ENCODE data around the gene WDFY1.

Gene WDFY1

DNA sequence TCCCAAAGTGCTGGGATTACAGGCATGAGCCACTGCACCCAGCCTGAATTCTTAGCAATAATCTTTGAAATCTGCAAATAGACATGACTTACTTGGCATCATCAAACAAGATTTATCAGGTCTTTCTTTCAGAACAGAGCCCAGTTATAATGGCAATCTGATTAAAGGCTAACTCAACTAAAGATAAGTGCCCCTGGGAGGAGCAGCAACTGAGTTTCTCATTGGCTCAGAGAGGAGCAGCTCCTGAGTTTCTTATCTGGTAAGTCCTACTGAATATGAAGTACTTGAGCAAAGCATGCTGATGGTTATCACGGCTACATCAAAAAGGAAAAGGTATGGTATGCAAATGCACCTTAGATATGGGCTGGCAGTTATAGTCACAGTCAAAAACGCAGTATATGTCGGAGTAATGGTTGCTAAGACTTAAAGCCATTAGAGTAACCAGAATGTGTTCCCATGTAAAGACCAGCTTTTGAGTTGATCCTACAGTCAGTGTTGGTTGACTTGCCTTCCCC lies 92.8 kb downstream of the WDFY1 start:
- DNase-seq: no peak

GRCh38 chr2:223847410-223847809 lies 97.7 kb downstream of the WDFY1 start:
- DNase-seq: no peak

GRCh38 chr2:223846515-223846914 lies 98.6 kb downstream of the WDFY1 start:
- DNase-seq: no peak

DNA sequence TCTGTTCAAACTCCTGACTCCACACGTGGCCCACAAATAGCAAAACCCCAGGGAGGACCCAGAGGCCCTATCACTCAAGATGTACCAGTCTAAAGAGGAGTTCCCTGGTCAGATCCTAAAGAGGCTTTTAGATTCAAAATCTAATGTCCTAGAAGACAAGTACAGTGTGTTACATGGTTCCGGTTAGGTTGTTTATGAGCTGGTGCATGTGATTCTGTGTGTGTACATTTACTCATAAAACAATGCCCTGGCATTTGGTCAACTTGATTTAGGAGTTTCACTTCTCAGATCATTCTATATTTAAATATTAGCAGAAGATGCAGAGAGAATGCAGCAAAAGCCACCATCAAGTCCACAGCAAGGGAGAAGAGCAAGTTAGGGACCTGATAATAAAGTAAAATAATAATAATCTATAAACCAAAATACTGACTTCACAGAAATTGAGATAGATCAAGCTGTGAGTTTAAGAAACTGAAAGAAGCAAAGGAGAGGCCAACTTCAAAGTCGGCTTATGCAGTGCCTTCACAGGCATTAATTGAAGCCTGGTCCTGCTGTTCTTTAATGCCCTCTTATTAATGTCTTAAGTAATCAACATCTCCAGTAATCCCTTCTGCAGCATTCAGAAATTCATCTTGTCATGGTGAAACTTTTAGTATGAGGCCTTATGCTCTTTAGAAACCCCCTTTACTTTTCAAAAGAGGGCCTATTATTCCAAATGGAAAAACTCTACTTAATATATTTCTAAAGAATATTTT lies 103.5 kb downstream of the WDFY1 start:
- no peak for DNase-seq

DNA sequence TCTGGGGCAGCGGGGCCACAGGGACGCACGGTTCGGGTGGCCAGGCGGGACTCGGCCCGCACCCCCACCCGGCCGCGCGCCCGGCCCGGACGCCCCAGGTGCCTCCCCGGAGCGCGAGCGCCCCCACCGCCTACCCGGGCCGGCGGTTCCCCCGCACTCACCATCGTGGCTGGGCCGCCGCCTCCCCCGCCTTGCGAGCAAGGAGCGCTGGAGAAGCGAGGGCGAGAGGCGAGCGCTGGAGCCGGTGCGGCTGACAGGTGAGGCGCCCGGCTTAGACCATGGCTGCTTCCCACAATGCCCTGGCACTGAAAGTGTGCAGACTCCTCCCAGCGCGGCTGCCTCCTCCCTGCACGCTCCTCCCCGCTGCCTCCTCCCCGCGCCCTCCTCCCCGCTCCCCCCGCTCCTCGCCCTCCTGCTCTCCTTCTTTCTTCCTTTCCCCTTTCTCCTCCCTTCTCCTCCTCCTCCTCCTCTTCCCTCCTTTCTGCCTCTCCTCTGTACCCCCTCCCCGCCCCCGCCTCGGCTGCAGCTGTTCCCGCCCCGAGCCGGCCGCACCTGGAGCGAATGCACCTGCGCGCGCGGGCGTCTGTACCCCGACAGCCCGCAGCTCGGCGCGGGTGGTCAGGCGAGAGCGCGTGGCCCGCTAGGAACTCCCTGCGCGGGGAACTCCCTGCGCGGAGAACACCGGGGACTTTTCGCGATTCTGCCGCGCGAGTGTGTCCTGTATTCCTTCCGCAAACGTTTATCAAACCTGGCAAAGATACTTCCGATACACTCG lies 107.7 kb downstream of the WDFY1 start, which contains the start of gene AP1S3:
TSS of gene AP1S3 (minus strand) at position 296 of the 775 bp plus-strand sequence. CDS start at position 164, 132 bp downstream.
- peak; percentile 18 to 34 for DNase-seq

- DNase-seq: peak in 1 of 2 donors; percentile 2
Measured at GRCh38 chr2:223835701-223836532, 109.2 kb downstream of the WDFY1 start.

GRCh38 chr2:223834431-223834830 lies 110.7 kb downstream of the WDFY1 start:
- DNase-seq: no peak

- DNase-seq: no peak
Measured at GRCh38 chr2:223832241-223832903, 112.8 kb downstream of the WDFY1 start.

DNA sequence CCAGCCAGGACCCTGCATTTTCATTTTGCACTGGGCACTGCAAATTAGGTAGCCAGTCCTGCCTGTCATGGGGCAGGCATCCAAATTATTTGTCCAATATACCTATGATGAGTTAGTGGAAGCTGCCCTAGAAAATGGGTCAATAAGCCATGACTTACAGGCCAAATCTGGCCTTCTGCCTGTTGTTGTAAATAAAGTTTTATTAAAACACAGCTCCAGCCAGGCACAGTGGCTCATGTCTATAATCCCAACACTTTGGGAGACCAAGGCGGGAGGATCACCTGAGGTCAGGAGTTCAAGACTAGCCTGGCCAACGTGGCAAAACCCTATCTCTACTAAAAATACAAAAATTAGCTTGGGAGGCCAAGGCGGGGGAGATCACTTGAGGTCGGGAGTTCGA lies 116.0 kb downstream of the WDFY1 start:
- DNase-seq: no peak

- no peak for DNase-seq
Measured at GRCh38 chr2:223828314-223828713, 116.8 kb downstream of the WDFY1 start.

DNA sequence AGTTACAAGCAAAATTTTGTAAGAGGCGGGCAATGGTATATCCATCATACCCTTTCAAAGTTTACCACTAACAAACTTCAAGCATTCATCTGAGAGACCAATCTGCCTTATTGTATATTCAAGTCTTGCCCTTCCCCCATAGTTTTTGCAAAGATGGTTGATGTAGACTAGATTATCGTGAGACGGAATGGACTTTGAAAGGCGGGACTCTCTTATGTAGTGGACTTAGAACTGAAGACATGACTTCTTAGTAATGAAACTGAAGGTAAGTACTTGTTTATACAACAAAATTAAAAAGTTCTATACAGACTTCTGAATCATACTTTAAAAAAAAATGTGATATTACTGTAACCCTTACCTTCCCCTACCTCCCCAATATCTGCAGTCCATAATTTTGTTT lies 118.1 kb downstream of the WDFY1 start:
- DNase-seq: no peak
